ENCODE measurements around the gene CYP3A7.

Gene CYP3A7

DNA sequence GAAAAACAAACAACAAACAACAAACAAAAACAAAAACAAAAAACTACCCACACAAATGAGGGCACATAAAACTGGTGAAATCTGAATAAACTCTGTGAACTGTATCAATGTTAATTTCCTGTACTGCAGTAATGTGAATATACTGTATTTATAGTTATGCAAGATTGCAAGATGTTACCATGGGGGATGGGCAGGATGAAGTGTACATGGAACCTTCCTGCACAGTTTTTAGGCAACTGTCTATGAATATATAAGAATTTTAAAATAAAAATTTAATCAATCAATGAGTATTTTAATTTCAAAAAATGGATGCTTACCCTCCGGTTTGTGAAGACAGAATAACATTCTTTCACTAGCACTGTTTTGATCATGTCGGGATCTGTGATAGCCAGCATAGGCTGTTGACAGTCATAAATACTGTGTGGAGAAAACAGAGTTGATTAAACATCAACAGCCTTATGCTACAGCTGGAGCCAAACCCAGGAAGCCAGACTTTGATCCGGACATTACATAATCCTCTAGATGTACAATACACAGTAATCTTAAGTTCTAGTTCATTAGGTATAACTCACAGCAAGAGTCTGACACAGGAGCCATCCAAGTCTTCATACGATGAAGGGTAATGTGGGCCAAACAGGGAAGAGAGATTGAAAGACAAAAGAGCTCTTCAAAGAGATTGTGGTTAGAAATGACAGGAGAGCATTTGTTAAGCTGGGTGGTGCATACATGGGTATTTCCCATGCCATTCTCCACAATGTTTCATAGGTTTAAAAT is 14.8 kb downstream of the CYP3A7 start:
- H3K4me2 ChIP-seq (ENCODE audit: low read length), result no peak overlapping the region

DNA sequence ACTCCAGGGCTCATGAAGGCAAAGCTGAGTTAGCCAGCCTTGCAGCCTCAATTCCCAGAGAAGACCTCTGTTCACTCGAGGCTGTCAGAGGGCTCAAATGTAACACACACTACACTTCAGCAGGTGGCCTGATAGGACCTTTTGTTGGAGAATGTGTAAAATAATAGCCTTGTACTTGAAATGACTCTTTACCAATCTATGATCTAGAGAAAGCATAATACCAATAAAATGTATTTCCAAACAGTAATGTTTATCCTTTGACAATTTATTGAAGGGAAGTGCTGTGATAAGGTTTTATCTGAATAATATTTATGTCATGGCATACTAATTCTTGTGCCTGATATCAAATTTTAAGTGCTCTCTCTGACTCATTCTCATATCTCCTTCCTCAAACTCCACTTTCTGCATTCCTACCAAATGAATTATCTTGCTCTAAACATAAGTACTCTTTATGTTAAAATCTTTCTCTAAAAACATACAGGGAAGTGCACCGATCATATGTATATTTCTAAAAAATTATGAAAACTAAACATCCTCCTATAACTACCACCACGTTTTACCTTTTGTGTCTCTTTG is 20.9 kb downstream of the CYP3A7 start:
- Histone ChIP-seq H3K79me2 (ENCODE audit: control insufficient read depth, low read length) (no peaks in the 10 kb centered on the region), H3K27ac (ENCODE audit: low read depth, low read length) (no peak overlapping the region), H3K9me3 (ENCODE audit: control insufficient read depth, insufficient read depth, low read length) (0 out of 2 replicates have a peak, but pooled peaks cover 5% of the 10 kb centered on the region), H3K9me2 (replicated peaks; ENCODE audit: control insufficient read depth, low read length) (no peaks in the 10 kb centered on the region), H3K4me1 (ENCODE audit: control insufficient read depth, low read length) (no peaks in the 10 kb centered on the region), H3K4me2 (ENCODE audit: low read length) (no peak overlapping the region), H3K4me3 (ENCODE audit: low read length) (no peak overlapping the region), H3K36me3 (ENCODE audit: control insufficient read depth, low read length) (no peaks in the 10 kb centered on the region), H4K20me1 (ENCODE audit: control insufficient read depth, insufficient read depth, low read depth, low read length) (no peaks in the 10 kb centered on the region), H3F3A (ENCODE audit: control insufficient read depth, insufficient read depth) (no peaks in the 10 kb centered on the region), H3K27me3 (ENCODE audit: control insufficient read depth, low read length) (no peaks in the 10 kb centered on the region; the same call in 1 of the 2 replicates)
- TF ChIP-seq EZH2phosphoT487 (IDR thresholded peaks at IDR 0.05; ENCODE audit: borderline replicate concordance, low read length) (no peak), CTCF (IDR thresholded peaks at IDR 0.05; ENCODE audit: low read depth, low read length, poor library complexity, severe bottlenecking) (no peak)

More for the DNA sequence above, 14.8 kb downstream of the CYP3A7 start:
- no peaks in the 10 kb centered on the region for H3F3A ChIP-seq (ENCODE audit: control insufficient read depth, insufficient read depth)
- H3K9me3 ChIP-seq (ENCODE audit: control insufficient read depth, insufficient read depth, low read length), result no peaks in the 10 kb centered on the region
- H3K4me3 ChIP-seq (ENCODE audit: low read length), result no peak overlapping the region
- H3K4me1 ChIP-seq (ENCODE audit: control insufficient read depth, low read length), result no peaks in the 10 kb centered on the region
- H3K27ac ChIP-seq (ENCODE audit: low read depth, low read length), result no peak overlapping the region
- H3K27me3 ChIP-seq (ENCODE audit: control insufficient read depth, low read length), result peaks cover 2% of the 10 kb centered on the region; the same call in 1 of the 2 replicates
- TF ChIP-seq EZH2phosphoT487 (IDR thresholded peaks at IDR 0.05; ENCODE audit: borderline replicate concordance, low read length), result no peak
- TF ChIP-seq CTCF (IDR thresholded peaks at IDR 0.05; ENCODE audit: low read depth, low read length, poor library complexity, severe bottlenecking), result no peak
- no peaks in the 10 kb centered on the region for H4K20me1 ChIP-seq (ENCODE audit: control insufficient read depth, insufficient read depth, low read depth, low read length)
- no peaks in the 10 kb centered on the region for H3K36me3 ChIP-seq (ENCODE audit: control insufficient read depth, low read length)
- H3K9me2 ChIP-seq (replicated peaks; ENCODE audit: control insufficient read depth, low read length), result no peaks in the 10 kb centered on the region
- no peaks in the 10 kb centered on the region for H3K79me2 ChIP-seq (ENCODE audit: control insufficient read depth, low read length)

DNA sequence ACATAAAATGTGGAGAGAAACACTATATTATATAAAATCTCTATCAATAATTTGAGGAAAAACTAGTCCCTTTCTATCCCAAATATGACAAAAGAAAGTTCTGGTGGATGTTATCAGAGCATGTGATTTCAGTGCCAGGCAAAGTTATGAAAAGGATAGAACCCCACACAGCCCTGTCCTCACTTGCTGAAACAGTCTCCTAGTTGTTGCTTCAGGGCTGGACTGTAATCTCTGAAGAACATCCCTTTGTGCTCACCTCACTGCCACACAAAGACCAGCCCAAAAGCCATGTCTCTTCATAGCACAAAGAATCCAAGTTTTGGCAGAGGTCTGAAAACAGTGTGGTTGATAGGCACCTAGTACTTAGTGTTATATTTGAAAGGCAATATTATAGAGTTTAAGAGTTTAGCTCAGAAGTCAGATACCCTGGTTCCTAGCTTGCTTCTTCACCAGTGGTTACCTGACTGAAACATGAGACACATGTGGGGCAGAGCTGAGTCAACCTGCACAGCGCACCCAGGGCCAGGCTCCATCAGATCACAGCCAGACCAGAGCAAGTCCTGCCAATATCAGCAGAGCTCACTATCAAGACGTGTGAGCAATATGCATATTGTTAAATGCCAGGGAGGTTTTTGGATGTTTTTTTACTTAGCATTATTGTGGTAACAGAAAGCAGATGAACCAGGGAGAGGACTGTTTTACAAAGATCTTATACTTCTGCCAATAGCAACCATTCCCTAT is 25.0 kb downstream of the CYP3A7 start:
- Histone ChIP-seq H3K36me3 (ENCODE audit: control insufficient read depth, low read length) (no peaks in the 10 kb centered on the region), H3K9me2 (replicated peaks; ENCODE audit: control insufficient read depth, low read length) (no peaks in the 10 kb centered on the region), H3K9me3 (ENCODE audit: control insufficient read depth, insufficient read depth, low read length) (0 out of 2 replicates have a peak, but pooled peaks cover 5% of the 10 kb centered on the region), H3K27me3 (ENCODE audit: control insufficient read depth, low read length) (peaks cover 5% of the 10 kb centered on the region; the same call in 1 of the 2 replicates), H3K4me2 (ENCODE audit: low read length) (no peak overlapping the region), H3K79me2 (ENCODE audit: control insufficient read depth, low read length) (no peaks in the 10 kb centered on the region), H4K20me1 (ENCODE audit: control insufficient read depth, insufficient read depth, low read depth, low read length) (no peaks in the 10 kb centered on the region), H3K4me1 (ENCODE audit: control insufficient read depth, low read length) (no peaks in the 10 kb centered on the region), H3K27ac (ENCODE audit: low read depth, low read length) (no peak overlapping the region), H3F3A (ENCODE audit: control insufficient read depth, insufficient read depth) (no peaks in the 10 kb centered on the region), H3K4me3 (ENCODE audit: low read length) (no peak overlapping the region)
- TF ChIP-seq CTCF (IDR thresholded peaks at IDR 0.05; ENCODE audit: low read depth, low read length, poor library complexity, severe bottlenecking), result no peak
- no peak for TF ChIP-seq EZH2phosphoT487 (IDR thresholded peaks at IDR 0.05; ENCODE audit: borderline replicate concordance, low read length)

Data from DOHH2 (cell line).